ENCODE data around the gene NDOR1.

DNA sequence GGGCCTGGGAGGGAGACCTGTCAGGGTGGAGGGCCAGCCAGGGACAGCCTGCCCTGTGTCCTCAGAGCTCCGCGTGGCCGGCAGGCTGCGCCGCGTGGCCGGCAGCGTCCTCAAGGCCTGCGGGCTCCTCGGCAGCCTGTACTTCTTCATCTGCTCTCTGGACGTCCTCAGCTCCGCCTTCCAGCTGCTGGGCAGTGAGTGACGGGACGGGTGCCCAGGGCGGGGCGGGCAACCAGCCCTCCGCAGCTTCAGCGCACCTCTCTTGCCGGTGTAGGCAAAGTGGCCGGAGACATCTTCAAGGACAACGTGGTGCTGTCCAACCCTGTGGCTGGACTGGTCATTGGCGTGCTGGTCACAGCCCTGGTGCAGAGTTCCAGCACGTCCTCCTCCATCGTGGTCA, 27.0 kb downstream of the NDOR1 start:
- TF ChIP-seq, protein P1, sequence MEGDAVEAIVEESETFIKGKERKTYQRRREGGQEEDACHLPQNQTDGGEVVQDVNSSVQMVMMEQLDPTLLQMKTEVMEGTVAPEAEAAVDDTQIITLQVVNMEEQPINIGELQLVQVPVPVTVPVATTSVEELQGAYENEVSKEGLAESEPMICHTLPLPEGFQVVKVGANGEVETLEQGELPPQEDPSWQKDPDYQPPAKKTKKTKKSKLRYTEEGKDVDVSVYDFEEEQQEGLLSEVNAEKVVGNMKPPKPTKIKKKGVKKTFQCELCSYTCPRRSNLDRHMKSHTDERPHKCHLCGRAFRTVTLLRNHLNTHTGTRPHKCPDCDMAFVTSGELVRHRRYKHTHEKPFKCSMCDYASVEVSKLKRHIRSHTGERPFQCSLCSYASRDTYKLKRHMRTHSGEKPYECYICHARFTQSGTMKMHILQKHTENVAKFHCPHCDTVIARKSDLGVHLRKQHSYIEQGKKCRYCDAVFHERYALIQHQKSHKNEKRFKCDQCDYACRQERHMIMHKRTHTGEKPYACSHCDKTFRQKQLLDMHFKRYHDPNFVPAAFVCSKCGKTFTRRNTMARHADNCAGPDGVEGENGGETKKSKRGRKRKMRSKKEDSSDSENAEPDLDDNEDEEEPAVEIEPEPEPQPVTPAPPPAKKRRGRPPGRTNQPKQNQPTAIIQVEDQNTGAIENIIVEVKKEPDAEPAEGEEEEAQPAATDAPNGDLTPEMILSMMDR (IDR thresholded peaks at IDR 0.05): no peak
- no peak for TF ChIP-seq POLR2A (IDR thresholded peaks at IDR 0.05)
